AG09319 (cell line): ENCODE data around the gene GNAO1.
A peak's percentile ranks its signal among the peaks of the same experiment; 100 is the strongest.

ENCODE experiments used
- DNase-seq: peaks from one replicate; pipeline ENCODE4 v3.0.0-alpha.2; 2010; ENCODE audit warnings: low read depth; ENCODE audit errors: extremely low read depth
- TF ChIP-seq, protein P1 (sequence below): IDR thresholded peaks from 2 replicates; pipeline ENCODE4 v1.5.1; 2011; ENCODE audit warnings: low read depth, mild to moderate bottlenecking, inconsistent platforms, low read length, moderate library complexity

GNAO1 gene

DNA sequence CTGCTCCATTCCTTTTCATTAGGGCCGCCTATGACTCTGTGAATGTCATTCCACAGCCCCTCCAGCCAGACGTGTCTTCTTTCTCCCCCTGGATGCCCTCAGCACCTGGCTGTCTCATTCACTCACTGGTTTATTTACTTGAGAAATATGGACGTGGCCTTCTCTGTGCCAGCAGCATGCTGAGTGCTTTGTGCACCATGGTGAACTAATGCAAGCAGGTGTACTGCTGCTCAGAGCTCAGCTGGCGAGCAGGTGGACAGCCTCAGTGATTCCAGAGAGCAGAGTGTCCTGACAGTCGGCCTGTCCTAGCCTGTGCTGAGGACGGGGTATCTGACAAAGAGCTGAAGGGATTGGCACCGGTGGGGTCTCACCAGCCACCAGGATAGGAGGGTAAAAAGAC lies 96.7 kb downstream of the GNAO1 start:
- DNase-seq: no peak
- TF ChIP-seq, protein P1, sequence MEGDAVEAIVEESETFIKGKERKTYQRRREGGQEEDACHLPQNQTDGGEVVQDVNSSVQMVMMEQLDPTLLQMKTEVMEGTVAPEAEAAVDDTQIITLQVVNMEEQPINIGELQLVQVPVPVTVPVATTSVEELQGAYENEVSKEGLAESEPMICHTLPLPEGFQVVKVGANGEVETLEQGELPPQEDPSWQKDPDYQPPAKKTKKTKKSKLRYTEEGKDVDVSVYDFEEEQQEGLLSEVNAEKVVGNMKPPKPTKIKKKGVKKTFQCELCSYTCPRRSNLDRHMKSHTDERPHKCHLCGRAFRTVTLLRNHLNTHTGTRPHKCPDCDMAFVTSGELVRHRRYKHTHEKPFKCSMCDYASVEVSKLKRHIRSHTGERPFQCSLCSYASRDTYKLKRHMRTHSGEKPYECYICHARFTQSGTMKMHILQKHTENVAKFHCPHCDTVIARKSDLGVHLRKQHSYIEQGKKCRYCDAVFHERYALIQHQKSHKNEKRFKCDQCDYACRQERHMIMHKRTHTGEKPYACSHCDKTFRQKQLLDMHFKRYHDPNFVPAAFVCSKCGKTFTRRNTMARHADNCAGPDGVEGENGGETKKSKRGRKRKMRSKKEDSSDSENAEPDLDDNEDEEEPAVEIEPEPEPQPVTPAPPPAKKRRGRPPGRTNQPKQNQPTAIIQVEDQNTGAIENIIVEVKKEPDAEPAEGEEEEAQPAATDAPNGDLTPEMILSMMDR: no peak

DNA sequence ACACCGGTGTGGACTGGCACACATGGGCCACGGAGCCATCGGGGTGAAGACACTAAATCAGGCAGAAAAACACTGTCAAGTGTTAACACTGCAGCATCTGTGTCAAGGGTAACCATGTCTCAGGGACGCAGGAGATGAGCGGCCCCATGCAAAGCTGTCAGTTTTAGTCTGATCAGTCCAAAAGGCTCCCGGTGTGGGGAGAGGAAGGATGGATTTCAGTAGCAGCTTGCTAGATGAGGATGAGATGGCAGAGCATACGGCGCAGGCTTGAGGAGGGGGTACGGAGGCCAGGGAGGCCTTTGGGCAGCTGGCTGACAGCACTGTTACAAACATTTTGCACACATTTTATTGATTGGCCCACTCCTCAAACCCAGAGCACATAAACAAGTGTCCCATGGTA lies 98.1 kb downstream of the GNAO1 start:
- TF ChIP-seq, protein P1: no peak

DNA sequence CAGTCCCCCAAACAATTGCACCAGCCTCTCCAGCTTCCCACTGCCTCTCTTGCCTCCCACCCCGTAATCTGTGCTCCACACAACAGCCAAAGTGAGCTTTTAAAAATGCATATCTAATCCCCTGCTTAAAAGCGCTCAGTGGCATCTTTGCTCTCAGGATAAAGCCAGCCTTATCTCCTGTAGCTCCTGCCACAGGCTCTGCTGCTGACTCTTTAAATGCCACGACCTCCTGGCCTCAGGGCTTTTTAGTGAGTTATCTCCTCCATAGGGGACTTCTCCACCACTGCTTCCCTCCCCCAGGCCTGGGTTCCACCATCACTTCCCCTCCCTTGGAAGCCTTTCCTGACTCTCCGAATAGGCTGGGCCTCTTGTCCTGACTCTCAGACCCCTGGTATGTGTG lies 98.6 kb downstream of the GNAO1 start:
- DNase-seq: no peak
- TF ChIP-seq, protein P1: no peak

More for the DNA sequence above, 98.1 kb downstream of the GNAO1 start:
- DNase-seq: no peak

DNA sequence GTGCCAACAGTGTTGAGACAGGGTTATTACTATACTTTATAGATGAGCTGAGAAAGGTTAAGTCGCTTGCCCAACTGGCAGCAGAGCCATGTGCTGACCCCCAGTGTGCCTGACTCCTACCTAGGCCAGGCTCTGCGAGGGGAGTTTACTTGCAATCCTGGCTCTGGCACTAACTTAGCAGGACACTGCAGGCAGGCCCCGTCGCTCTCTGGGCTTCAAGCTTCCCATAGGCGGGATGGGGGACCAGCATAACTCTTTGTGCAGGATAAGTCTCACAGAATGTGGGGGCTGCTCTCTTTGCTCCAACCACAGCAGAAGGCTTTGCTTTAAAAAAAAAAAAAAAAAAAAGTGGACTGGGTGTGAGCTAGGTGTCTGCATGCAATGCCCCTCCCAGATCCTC lies 102.7 kb downstream of the GNAO1 start:
- TF ChIP-seq, protein P1: no peak
- no peak for DNase-seq

DNA sequence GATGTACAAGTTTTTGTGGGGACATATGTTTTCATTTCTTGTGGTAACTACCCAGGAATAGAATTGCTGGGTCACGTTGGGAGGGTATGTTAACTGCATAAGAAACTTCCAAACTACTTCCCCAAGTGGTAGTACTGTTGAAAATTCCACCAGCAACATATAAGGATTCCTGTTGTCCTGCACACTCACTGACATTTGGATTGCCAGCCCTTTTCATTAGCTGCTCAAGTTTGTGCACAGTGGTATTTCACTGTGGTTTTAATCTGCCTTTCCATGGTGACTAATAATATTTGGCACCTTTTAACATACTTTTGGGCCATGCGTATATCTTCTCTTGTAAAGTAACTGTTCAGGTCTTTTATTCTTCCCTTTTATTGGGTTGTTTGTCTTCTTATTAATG lies 103.3 kb downstream of the GNAO1 start:
- TF ChIP-seq, protein P1: no peak

DNA sequence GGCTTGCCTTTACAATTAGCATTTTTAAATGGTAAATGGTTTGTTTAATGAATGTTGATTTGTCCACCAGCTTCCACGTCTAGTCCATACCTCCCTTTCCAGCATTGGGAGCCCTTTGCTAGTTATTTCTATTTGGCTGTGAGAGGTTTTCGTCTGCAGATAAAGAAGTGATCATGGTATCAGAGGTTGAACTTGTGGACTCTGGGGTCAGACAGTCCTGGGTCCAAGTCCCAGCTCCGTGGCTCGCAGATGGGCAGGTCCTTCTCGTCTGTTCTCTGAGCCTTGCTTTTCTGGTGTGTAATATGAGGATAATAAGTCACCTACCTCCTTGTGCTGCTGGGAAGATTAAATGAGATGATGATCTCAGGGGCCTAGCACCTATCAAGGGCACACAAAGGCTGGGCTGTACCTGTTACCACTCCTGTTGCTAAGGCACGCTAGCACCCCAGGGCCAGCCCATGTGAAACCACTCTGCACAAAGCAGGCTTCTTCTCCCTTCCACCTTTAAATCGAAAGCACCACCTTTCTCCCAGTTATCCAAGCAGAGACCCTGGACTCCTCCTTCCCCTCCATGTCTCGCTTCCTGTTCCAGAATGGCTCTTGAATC lies 103.9 kb downstream of the GNAO1 start:
- TF ChIP-seq, protein P1: no peak
- DNase-seq: no peak

More for the DNA sequence above, 103.3 kb downstream of the GNAO1 start:
- peak; percentile 15 for DNase-seq

DNA sequence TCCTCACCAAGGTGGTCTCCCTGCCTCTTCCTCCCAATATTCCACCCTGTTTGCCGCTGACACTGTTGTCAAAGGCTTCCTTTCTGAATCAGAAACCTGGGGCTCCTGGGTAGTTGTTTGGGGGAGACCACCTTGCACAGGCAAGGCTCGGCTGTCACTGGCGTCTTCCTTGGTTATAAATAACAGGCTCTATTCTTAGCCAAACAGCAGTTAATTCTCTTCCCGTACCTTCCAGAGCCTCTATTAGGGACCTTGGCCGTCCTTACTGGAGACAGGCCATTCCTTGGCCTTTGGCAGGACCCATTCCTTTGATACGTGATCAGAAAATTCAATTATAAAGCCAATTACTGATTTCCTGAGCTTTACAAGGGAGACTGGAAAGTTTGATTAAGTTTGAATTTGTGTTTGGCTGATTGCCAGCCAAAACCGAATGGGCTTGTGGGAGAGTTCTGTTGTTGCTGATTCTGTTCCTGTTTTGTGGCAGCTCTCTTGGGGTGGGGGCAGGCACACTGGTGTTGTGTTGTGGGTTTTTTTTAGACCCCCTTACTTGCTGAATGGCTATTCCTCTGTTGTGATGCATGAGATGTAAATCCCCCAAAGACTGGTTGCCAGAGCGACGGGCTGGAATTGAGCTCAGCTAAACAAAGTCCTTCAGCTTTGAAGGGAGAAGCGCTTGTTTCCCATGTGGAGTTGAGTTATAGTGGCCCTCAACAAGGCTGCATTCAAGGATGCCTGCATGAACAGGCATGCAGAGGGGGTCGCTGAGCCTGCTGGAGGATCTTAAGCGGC lies 104.6 kb downstream of the GNAO1 start:
- no peak for DNase-seq
- TF ChIP-seq, protein P1: no peak
